H1 (cell line): ENCODE measurements around the gene ADPRH.
"Not testable (repeated sequence)": the region's sequence is repeated elsewhere in the genome, so short reads cannot be mapped to it uniquely, and the experiment has no call there.

Experiments
- ASH2L ChIP-seq: fragments of 200-600, 300-600 bp; sonication (generic); IDR thresholded peaks from one replicate; pipeline ENCODE4 v1.7.1; 2017; ENCODE audit warnings: low read length
- BRCA1 ChIP-seq: IDR thresholded peaks from 2 replicates; pipeline ENCODE4 v1.6.1; 2012; ENCODE audit warnings: low read depth, low read length, improper control_type of control experiment
- CHD2 ChIP-seq: IDR thresholded peaks from 2 replicates; pipeline ENCODE4 v1.6.1; 2012; ENCODE audit warnings: low read length, improper control_type of control experiment
- EZH2 ChIP-seq: fragments of 200-600 bp; sonication (generic); IDR thresholded peaks from 2 replicates; pipeline ENCODE4 v1.7.1; 2012; ENCODE audit warnings: low read depth, mild to moderate bottlenecking, moderate library complexity, low read length, inconsistent platforms; ENCODE audit not compliant: severe bottlenecking
- JUND ChIP-seq: IDR thresholded peaks from 2 replicates; pipeline ENCODE4 v1.6.1; 2011; ENCODE audit warnings: mild to moderate bottlenecking, improper control_type of control experiment, low read length
- MAFK ChIP-seq: IDR thresholded peaks from 2 replicates; pipeline ENCODE4 v1.6.1; 2012; ENCODE audit warnings: low read depth, mild to moderate bottlenecking, improper control_type of control experiment, low read length
- POLR2A ChIP-seq, 2 experiments: IDR thresholded peaks; 1 replicate in 1 of 2; 2 replicates in 1 of 2; pipeline ENCODE4 v1.6.1; 2011; ENCODE audit warnings: low read depth in 2 of 2, low read length in 2 of 2, mild to moderate bottlenecking in 2 of 2; ENCODE audit errors: control extremely low read depth in 1 of 2
- RFX5 ChIP-seq: IDR thresholded peaks from 2 replicates; pipeline ENCODE4 v1.6.1; 2011; ENCODE audit warnings: low read depth, low read length, improper control_type of control experiment, borderline replicate concordance
- SIN3A ChIP-seq, 2 experiments: IDR thresholded peaks in 1 of 2; conservative IDR thresholded peaks in 1 of 2; 2 replicates each; pipeline ENCODE4 v1.6.1; 2011 to 2012; ENCODE audit warnings: low read length in 2 of 2, improper control_type of control experiment in 1 of 2, low read depth in 1 of 2, mild to moderate bottlenecking in 1 of 2
- TAF1 ChIP-seq: IDR thresholded peaks from 2 replicates; pipeline ENCODE4 v1.6.1; 2011; ENCODE audit warnings: mild to moderate bottlenecking, low read depth, low read length
- TF ChIP-seq, protein P1 (sequence below), 3 experiments: IDR thresholded peaks; 1 replicate in 2 of 3; 2 replicates in 1 of 3; pipeline versions ENCODE4 v1.5.1 to v1.6.1; 2011; ENCODE audit warnings: low read length in 3 of 3, mild to moderate bottlenecking in 3 of 3, inconsistent platforms in 2 of 3, low read depth in 1 of 3, moderate library complexity in 1 of 3; ENCODE audit not compliant: insufficient read depth in 1 of 3; ENCODE audit errors: control extremely low read depth in 1 of 3
- TF ChIP-seq, protein P2 (sequence below): IDR thresholded peaks from 2 replicates; pipeline ENCODE4 v1.6.1; 2012; ENCODE audit warnings: inconsistent platforms
- TF ChIP-seq, protein P3 (sequence below): IDR thresholded peaks from 2 replicates; pipeline ENCODE4 v1.6.1; 2011; ENCODE audit warnings: low read length, improper control_type of control experiment

DNA sequence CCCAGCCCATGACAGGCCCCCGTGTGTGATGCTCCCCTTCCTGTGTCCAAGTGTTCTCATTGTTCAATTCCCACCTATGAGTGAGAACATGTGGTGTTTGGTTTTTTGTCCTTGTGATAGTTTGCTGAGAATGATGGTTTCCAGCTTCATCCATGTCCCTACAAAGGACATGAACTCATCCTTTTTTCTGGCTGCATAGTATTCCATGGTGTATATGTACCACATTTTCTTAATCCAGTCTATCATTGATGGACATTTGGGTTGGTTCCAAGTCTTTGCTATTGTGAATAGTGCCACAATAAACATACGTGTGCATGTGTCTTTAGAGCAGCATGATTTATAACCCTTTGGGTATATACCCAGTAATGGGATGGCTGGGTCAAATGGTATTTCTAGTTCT, 16.0 kb upstream of the ADPRH start:
- TF ChIP-seq BRCA1; SIN3A (conservative IDR thresholded peaks at IDR 0.05 in 1 of 2, IDR thresholded peaks at IDR 0.05 in 1 of 2; ENCODE audit: low read depth in 1 of 2, low read length in 2 of 2); RFX5; EZH2; POLR2A (IDR thresholded peaks at IDR 0.05; ENCODE audit: control extremely low read depth in 1 of 2, low read depth in 2 of 2, low read length in 2 of 2); TAF1; MAFK; ASH2L; JUND; CHD2: not testable (repeated sequence)
- TF ChIP-seq, protein P1, sequence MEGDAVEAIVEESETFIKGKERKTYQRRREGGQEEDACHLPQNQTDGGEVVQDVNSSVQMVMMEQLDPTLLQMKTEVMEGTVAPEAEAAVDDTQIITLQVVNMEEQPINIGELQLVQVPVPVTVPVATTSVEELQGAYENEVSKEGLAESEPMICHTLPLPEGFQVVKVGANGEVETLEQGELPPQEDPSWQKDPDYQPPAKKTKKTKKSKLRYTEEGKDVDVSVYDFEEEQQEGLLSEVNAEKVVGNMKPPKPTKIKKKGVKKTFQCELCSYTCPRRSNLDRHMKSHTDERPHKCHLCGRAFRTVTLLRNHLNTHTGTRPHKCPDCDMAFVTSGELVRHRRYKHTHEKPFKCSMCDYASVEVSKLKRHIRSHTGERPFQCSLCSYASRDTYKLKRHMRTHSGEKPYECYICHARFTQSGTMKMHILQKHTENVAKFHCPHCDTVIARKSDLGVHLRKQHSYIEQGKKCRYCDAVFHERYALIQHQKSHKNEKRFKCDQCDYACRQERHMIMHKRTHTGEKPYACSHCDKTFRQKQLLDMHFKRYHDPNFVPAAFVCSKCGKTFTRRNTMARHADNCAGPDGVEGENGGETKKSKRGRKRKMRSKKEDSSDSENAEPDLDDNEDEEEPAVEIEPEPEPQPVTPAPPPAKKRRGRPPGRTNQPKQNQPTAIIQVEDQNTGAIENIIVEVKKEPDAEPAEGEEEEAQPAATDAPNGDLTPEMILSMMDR (IDR thresholded peaks at IDR 0.05; ENCODE audit: control extremely low read depth in 1 of 3, insufficient read depth in 1 of 3, low read depth in 1 of 3, low read length in 3 of 3) = not testable (repeated sequence)
- TF ChIP-seq, protein P2, sequence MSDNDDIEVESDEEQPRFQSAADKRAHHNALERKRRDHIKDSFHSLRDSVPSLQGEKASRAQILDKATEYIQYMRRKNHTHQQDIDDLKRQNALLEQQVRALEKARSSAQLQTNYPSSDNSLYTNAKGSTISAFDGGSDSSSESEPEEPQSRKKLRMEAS = not testable (repeated sequence)
- TF ChIP-seq, protein P3, sequence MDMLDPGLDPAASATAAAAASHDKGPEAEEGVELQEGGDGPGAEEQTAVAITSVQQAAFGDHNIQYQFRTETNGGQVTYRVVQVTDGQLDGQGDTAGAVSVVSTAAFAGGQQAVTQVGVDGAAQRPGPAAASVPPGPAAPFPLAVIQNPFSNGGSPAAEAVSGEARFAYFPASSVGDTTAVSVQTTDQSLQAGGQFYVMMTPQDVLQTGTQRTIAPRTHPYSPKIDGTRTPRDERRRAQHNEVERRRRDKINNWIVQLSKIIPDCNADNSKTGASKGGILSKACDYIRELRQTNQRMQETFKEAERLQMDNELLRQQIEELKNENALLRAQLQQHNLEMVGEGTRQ = not testable (repeated sequence)
